Fibroblast of the aortic adventitia (primary cell): ENCODE measurements around the gene SLC2A10. TPM values are rescaled to one million over a fixed set of nuclear protein-coding genes. Genes with fewer than 3 reads are reported as not detected.

ENCODE experiments used
- DNase-seq: peaks from one replicate; pipeline ENCODE4 v3.0.0-alpha.2; 2010; ENCODE audit warnings: low read depth
- H3K4me3 ChIP-seq: 2 replicates; pipeline ENCODE4 v1.5.1; 2011; ENCODE audit warnings: low read depth, mild to moderate bottlenecking, control low read depth, low read length, moderate library complexity
- CTCF ChIP-seq: IDR thresholded peaks from 2 replicates; pipeline ENCODE4 v1.5.1; 2011; ENCODE audit warnings: mild to moderate bottlenecking, low read length, control low read depth, inconsistent platforms; ENCODE audit not compliant: insufficient read depth
- total RNA-seq: library from RNA; depleted of rRNA; stranded (reverse); fragments of >200 nt; gene quantifications from 2 replicates; pipeline ENCODE4 v1.2.3, GENCODE V29; 2012; ENCODE audit warnings: low replicate concordance

SLC2A10 gene
- total RNA-seq, 1 donor, result 43.4 TPM

GRCh38 chr20:46717818-46718541 lies 8.5 kb downstream of the SLC2A10 start:
- no peak for TF ChIP-seq CTCF
- no peak for DNase-seq
- no peak overlapping the region for H3K4me3 ChIP-seq

GRCh38 chr20:46720019-46720418 lies 10.6 kb downstream of the SLC2A10 start:
- TF ChIP-seq CTCF, result no peak
- H3K4me3 ChIP-seq, result no peak overlapping the region
- no peak for DNase-seq

GRCh38 chr20:46720776-46721425 lies 11.5 kb downstream of the SLC2A10 start:
- no peak for TF ChIP-seq CTCF
- no peak overlapping the region for H3K4me3 ChIP-seq
- no peak for DNase-seq

- TF ChIP-seq CTCF, result no peak
- no peak overlapping the region for H3K4me3 ChIP-seq
- peak; percentile 13 for DNase-seq
Observed at GRCh38 chr20:46721476-46721875, 12.0 kb downstream of the SLC2A10 start.

- no peak for DNase-seq
- TF ChIP-seq CTCF, result no peak
- no peak overlapping the region for H3K4me3 ChIP-seq
Observed at GRCh38 chr20:46722450-46722849, 13.0 kb downstream of the SLC2A10 start.

- H3K4me3 ChIP-seq, result no peak overlapping the region
- no peak for TF ChIP-seq CTCF
- DNase-seq, result no peak
Observed at GRCh38 chr20:46723039-46723438, 13.6 kb downstream of the SLC2A10 start.
